ENCODE data around the gene WDR82. TPM values are rescaled to one million over a fixed set of nuclear protein-coding genes. Genes with fewer than 3 reads are reported as not detected.
A peak's percentile ranks its signal among the peaks of the same experiment; 100 is the strongest.

The WDR82 gene
- total RNA-seq, result 62.2 TPM

DNA sequence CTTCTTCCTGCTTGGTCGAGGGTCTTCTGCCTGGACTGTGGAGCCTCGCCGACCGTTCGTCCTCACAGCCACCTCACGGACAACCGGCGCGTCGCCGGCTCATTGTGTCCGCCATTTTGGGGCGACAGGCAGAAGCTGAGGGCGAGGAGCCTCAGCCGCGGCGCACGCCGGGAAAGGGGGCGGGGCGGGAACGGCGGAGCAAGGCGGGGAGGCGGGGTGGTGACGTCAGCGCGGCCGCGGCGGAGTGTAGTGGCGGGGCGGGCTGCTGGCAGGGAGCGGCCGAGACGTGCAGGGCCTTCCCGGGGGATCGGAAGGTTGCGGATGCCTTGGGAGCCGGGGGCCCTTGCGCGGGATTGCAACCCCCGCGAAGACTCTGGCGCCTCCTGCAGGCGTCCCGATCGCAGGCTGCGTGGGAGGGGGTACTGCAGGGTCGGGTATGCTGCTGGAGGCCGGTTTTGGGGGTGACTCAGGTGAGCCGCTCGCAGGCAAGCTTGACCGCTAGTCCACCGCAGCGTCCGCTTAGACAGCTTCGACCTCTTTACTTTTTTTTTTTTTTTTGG lies at the start of gene WDR82:
WDR82 (minus strand) TSS at position 140 of the 560 bp plus-strand sequence. CDS start 288 bp downstream, outside the sequence.
- DNase-seq (ENCODE audit: low read depth in 2 of 3, low spot score in 2 of 3), result peak; percentile 91 to 93 (median 93)

- DNase-seq (ENCODE audit: low read depth in 2 of 3, low spot score in 2 of 3), result no peak
These were observed 49.2 kb upstream of the WDR82 start for GRCh38 chr3:52327486-52328290.

GRCh38 chr3:52326976-52327375 lies 48.5 kb upstream of the WDR82 start:
- no peak for DNase-seq (ENCODE audit: low read depth in 2 of 3, low spot score in 2 of 3)

DNA sequence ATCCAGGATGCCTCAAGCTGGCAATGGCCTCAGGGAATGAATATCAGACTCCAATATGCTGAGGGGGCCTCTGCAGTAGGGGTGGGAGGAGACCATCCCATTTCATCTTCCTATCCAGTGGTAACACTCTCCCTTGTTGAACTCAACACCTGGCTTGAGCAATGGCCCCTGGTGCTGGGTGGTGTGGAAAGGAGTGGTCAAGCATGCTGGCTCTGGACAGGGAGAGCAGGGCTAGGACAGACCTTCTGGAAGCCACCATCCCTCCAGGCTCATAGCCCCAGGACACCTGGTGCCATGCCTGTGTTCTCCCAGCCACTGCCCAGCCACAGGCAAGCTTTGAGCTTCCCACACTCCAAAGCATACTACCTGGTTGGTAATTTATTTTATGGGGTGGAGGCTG lies 47.2 kb upstream of the WDR82 start:
- no peak for DNase-seq (ENCODE audit: low read depth in 2 of 3, low spot score in 2 of 3)

DNA sequence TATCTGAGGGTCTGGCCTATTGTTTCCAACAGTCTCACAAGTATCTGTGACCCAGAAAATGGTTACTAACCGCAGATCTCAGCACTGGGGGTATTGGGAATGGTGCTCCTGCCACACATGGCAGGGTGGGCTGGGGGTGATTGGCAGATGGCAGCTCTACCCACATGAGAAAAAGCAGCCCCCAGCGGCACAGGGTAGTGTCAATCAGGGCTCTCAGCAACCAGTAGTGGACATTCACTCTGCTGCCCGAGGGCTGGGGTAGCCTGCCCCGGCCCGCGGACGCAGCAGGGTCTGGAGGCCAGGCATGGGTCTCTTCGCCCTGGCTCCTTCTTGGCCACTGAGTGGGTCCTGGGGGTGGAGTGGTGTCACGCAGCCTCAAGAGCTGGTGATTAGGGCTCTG lies 46.2 kb upstream of the WDR82 start:
- no peak for DNase-seq (ENCODE audit: low read depth in 2 of 3, low spot score in 2 of 3)

- no peak for DNase-seq (ENCODE audit: low read depth in 2 of 3, low spot score in 2 of 3)
These were observed 45.3 kb upstream of the WDR82 start for GRCh38 chr3:52323526-52324295.

DNA sequence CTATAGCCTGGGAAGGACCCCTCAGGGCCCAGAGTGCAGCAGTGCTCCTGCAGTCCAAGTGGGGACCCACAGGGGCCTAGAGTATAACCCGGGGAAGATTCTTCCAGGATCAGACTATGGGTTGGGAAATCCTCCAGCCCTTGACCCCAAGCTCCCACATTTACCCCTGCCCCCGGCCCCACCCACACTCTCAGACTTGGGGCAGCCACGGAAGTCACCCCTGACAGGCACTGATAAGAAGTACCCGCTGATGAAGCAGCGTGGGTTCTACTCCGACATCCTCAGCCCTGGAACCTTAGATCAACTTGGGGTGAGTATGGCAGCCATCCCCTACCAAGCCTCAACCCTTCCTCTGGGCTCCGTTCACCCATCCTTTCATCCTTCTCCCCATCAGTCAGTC lies 44.0 kb upstream of the WDR82 start:
- DNase-seq (ENCODE audit: low read depth in 2 of 3, low spot score in 2 of 3), result no peak

DNA sequence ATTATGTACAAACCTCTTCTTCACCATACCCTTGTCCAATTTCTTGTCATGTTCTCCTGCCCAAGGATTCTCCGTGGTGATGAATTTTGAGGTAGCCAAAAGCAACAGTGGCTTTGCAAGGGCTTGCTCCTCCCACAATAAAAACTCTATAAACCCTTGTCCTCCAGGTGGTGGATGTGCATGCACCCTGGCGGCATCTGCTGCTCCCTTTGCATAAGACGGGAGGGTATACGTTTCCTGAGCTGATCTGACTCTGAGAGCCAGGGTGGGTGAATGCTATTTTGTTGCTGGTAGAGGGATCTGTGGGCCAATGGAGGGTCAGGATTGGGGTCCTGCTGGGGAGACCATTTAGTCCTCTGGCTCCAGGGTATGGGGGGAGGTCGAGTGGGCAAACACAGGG lies 43.0 kb upstream of the WDR82 start:
- DNase-seq (ENCODE audit: low read depth in 2 of 3, low spot score in 2 of 3), result no peak

DNA sequence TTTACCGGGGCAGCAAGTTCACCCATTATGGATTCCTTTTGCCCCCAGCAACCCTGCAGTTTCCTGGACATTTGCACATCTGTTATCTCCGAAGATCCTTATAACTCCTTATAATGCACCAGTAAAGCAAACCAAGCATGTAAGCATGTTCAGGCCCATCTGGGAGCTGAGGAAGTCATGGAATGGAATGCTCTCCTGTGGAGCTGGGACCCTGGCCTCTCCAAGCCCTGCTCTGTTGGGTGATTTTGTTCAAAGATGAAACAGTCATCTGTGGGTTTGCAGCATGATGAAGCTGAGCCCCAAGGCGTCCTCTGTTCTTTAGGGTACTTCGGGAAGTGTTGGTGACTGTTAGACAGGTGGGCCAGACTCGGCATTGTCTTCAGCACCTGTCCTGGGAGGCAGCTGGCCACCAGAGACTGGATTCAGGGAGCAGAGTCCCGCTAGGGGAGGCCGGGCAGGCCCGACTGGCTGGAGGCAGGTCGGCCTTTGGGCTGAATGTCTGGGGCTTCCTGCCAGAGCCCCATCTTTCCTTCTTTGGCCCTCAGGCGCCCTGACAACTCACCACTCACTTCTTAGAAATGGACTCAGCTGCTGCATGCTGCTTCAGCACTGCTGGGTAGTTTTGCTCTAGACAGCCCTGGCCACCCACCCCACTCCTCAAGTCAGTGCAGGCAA lies 41.6 kb upstream of the WDR82 start:
- DNase-seq (ENCODE audit: low read depth in 2 of 3, low spot score in 2 of 3), result no peak

DNA sequence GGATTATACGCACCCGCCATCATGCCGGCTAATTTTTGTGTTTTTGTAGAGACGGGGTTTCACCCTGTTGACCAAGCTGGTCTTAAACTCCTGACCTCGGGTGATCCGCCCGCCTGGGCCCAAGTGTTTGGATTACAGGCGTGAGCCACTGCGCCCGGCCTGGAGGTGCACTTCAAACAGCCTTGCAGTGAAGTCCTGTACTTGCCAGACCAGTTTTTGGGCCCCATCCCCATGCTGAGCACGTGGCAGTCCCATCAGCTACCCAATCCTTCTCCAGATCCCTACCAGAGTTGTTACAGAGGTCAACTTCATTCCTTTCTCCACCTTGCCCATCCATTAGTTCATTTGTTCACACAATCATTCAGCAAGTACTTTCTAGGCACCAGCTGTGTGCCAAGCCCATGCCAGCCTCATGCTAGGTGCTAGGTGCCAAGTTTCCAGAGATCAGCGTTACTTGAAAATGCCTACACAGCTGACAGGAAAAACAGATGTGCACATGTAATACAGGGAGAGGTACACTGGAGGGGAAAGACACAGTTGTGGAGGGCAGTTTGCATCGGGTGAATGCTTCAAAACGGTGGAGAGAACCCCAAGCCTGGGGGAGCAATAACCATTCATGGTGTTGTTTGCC lies 39.9 kb upstream of the WDR82 start:
- DNase-seq (ENCODE audit: low read depth in 2 of 3, low spot score in 2 of 3), result no peak

DNA sequence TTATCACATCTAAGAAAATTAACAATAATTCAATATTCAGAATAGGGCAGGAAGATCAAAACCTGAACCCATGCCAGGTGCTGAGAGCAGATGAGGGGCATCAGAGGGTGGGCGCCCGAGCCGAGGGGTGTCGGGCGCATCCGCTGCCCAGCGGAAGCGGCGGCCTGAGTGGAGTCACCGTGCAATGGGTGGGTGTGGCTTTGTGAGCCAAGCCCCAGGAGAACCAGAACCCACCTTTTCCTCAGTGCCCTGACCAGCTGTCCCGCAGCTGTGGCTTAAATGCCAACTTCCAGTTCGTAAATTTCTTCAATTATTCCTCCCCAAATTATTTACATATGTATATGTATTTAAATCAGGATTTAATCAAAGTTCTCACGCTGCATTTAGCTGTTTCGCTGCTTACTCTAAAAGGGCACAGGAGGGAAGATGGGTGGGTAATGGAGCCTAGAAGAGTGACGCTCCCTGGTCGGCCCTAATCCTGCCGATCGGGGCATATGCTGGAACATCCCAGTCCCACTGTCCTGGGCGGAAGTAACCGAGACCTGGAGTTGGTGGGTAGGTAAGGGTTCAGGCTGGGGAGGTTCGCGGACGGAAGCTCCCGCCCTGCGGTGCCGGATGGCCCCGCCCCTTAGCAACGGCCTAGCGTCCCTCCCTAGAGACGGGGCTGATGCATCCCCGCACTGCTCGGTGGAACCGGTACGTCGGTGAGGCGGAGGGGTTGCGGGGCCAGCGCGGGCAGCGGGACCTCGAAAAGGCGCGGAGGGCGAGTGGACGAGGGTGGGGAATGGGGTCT lies 39.0 kb upstream of the WDR82 start:
- DNase-seq (ENCODE audit: low read depth in 2 of 3, low spot score in 2 of 3), result peak; percentile 44 to 52 (median 47)

- no peak for DNase-seq (ENCODE audit: low read depth in 2 of 3, low spot score in 2 of 3)
These were observed 37.7 kb upstream of the WDR82 start, which contains the start of gene DNAH1 for GRCh38 chr3:52315977-52316764. TSS of gene DNAH1 (plus strand) at chr3:52316319. CDS start at chr3:52322443, 6,124 bp downstream.

- DNase-seq (ENCODE audit: low read depth in 2 of 3, low spot score in 2 of 3), result no peak
These were observed 36.6 kb upstream of the WDR82 start for GRCh38 chr3:52315006-52315405.

DNA sequence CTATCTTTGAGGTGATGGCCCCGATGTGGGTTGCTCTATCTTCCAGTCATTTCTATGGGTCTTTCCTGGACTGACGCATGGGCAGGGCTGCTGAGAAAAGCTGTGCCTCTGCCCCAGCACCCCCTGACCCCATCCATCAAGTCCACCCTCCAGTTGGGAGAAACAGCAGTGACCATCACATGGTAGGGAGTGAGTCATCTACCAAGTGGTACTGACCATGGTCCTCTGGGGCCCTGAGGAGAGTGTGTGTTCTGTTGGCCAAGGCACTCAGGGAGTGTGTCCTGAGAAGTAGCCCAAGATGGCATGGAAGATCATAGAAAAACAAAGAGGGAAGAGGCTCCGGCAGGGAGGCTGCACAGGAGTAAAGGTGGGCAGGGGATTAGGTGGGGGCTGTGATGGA lies 36.0 kb upstream of the WDR82 start:
- DNase-seq (ENCODE audit: low read depth in 2 of 3, low spot score in 2 of 3), result no peak

- no peak for DNase-seq (ENCODE audit: low read depth in 2 of 3, low spot score in 2 of 3)
These were observed 35.3 kb upstream of the WDR82 start for GRCh38 chr3:52313774-52314188.

DNA sequence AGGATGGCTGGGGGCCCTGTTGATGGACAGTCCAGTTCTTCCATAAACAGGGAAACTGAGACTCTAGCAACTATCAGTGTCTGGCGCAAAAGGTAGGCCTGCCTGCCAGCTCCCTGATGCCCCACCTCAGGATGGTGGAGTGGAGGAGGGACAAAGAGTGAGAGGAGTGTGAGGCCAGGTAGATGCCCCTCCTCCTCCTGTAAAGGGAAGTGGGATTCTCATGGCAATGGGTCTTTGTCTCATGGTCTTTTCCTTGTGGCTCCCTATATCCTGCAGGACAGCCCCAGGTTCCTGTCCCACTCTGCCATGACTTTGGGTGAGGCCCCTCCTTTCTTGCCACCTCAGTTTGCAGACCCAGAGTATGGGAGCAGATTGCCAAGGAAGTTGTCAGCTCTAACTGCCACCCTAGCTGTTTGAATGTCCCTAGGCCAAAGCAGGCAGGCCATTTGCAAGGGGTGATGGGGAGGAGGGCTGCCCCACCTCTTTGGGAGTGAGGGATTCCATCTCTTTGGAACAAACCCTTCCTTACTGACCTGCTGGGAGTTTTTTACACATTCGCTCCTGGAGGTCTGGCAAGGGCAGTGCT lies 34.8 kb upstream of the WDR82 start:
- no peak for DNase-seq (ENCODE audit: low read depth in 2 of 3, low spot score in 2 of 3)

DNA sequence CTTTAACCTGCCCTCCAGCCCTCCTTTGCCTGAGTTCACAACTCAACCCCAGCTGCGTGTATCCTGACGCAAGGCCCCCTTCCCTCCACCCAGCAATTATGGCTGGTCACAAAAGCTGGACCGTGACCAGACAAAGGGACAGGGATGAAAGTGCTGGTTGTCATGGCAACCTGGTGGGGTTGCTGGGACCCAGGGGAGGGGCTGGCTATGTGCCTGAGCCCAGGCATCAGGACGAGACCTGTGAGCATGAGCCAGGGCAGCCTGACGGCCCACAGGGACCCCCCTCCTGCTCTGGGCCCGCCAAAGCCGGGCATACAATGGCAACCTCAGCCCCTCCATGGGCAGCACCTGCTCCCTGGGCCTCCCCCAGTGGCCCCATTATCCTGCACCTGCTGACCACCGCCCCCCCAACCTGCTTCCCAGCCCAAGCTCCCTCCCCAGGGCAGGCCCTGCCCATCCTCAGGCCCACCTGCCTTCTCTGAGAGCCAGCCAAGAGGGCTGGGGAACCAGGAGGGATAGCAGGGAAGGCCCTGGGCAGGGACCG lies 33.2 kb upstream of the WDR82 start:
- no peak for DNase-seq (ENCODE audit: low read depth in 2 of 3, low spot score in 2 of 3)

DNA sequence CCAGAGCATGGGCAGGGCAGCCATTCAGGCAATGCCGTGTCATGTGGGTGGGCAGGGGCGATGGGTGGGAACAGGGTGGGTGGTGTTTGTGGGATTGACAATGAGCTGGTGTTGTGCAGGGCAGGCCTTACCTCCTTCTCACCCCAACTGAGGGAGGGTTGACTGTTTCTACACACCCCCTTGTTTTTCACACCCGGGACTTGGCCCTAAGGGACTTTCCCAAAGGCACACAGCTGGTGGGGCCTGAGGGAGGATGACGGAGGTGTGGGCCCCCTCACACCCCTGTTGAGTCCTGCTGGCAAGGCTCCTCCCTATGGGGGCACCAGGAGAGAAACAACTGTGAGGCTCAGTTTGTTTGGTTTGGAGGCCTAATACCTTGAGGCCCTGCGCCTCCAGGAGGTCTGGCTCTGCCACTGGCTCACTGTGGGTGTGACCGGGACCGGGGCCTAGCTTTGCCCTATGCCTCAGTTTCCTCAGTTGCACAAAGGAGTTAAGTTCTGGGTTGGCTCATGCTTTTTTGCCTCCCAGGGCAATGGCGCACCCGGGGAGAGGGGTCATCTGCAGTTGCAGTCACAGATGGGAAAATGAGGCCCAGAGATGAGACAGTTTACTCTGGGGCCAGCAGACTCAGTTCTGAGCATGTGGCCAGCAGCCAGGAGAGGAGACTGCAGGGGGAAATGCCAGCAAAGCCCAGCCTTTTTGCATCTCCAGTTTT lies 32.6 kb upstream of the WDR82 start:
- no peak for DNase-seq (ENCODE audit: low read depth in 2 of 3, low spot score in 2 of 3)

Measured in hematopoietic multipotent progenitor cell (in vitro differentiated cells).